Measurements from ENCODE around the gene SYNDIG1. TPM values are rescaled to one million over a fixed set of nuclear protein-coding genes. Genes with fewer than 3 reads are reported as not detected.
A peak's percentile ranks its signal among the peaks of the same experiment; 100 is the strongest.

The SYNDIG1 gene
- total RNA-seq, 1 donor from 2014 or later, result 5.6 TPM

GRCh38 chr20:24661255-24661654 lies 191.8 kb downstream of the SYNDIG1 start:
- Mint-ChIP-seq H3K27me3 (ENCODE audit: low read depth) (no peaks in the 10 kb centered on the region), H3K4me1 (ENCODE audit: low read depth) (peaks cover 41% of the 10 kb centered on the region), H3K4me3 (ENCODE audit: unreplicated experiment) (no peak overlapping the region), H3K27ac (ENCODE audit: unreplicated experiment) (no peak overlapping the region), H3K36me3 (ENCODE audit: low read depth) (no peaks in the 10 kb centered on the region), H3K9me3 (ENCODE audit: low read depth) (no peaks in the 10 kb centered on the region)
- DNase-seq (ENCODE audit: low spot score), result no peak
- TF ChIP-seq CTCF (IDR thresholded peaks at IDR 0.05), result no peak

- Mint-ChIP-seq H3K4me3 (ENCODE audit: unreplicated experiment) (no peak overlapping the region), H3K27ac (ENCODE audit: unreplicated experiment) (no peak overlapping the region), H3K27me3 (ENCODE audit: low read depth) (no peaks in the 10 kb centered on the region), H3K36me3 (ENCODE audit: low read depth) (no peaks in the 10 kb centered on the region), H3K4me1 (ENCODE audit: low read depth) (peaks cover 33% of the 10 kb centered on the region), H3K9me3 (ENCODE audit: low read depth) (no peaks in the 10 kb centered on the region)
- DNase-seq (ENCODE audit: low spot score), result peak; percentile 52
- no peak for TF ChIP-seq CTCF (IDR thresholded peaks at IDR 0.05)
These were observed 192.9 kb downstream of the SYNDIG1 start for GRCh38 chr20:24662322-24662721.

GRCh38 chr20:24662752-24663365 lies 193.4 kb downstream of the SYNDIG1 start:
- H3K4me1 Mint-ChIP-seq (ENCODE audit: low read depth), result peaks cover 28% of the 10 kb centered on the region
- H3K27me3 Mint-ChIP-seq (ENCODE audit: low read depth), result no peaks in the 10 kb centered on the region
- H3K27ac Mint-ChIP-seq (ENCODE audit: unreplicated experiment), result no peak overlapping the region
- H3K9me3 Mint-ChIP-seq (ENCODE audit: low read depth), result no peaks in the 10 kb centered on the region
- no peaks in the 10 kb centered on the region for H3K36me3 Mint-ChIP-seq (ENCODE audit: low read depth)
- no peak for TF ChIP-seq CTCF (IDR thresholded peaks at IDR 0.05)
- no peak overlapping the region for H3K4me3 Mint-ChIP-seq (ENCODE audit: unreplicated experiment)
- peak; percentile 39 for DNase-seq (ENCODE audit: low spot score)

GRCh38 chr20:24663496-24663895 lies 194.1 kb downstream of the SYNDIG1 start:
- Mint-ChIP-seq H3K36me3 (ENCODE audit: low read depth) (no peaks in the 10 kb centered on the region), H3K27ac (ENCODE audit: unreplicated experiment) (no peak overlapping the region), H3K9me3 (ENCODE audit: low read depth) (no peaks in the 10 kb centered on the region), H3K4me3 (ENCODE audit: unreplicated experiment) (no peak overlapping the region), H3K4me1 (ENCODE audit: low read depth) (peaks cover 21% of the 10 kb centered on the region), H3K27me3 (ENCODE audit: low read depth) (no peaks in the 10 kb centered on the region)
- no peak for TF ChIP-seq CTCF (IDR thresholded peaks at IDR 0.05)
- DNase-seq (ENCODE audit: low spot score), result peak; percentile 58

GRCh38 chr20:24664266-24664986 lies 195.0 kb downstream of the SYNDIG1 start:
- Mint-ChIP-seq H3K4me1 (ENCODE audit: low read depth) (peaks cover 15% of the 10 kb centered on the region), H3K27ac (ENCODE audit: unreplicated experiment) (no peak overlapping the region), H3K36me3 (ENCODE audit: low read depth) (no peaks in the 10 kb centered on the region), H3K27me3 (ENCODE audit: low read depth) (no peaks in the 10 kb centered on the region), H3K4me3 (ENCODE audit: unreplicated experiment) (no peak overlapping the region), H3K9me3 (ENCODE audit: low read depth) (no peaks in the 10 kb centered on the region)
- no peak for TF ChIP-seq CTCF (IDR thresholded peaks at IDR 0.05)
- DNase-seq (ENCODE audit: low spot score), result peak; percentile 51
